BLaER1 treated with 17β-estradiol and CSF1 and Interleukin-3, amounts not matched to agents 10 nM and 100 nM (cell line): ENCODE data around the gene DAPK2.

Source experiments
- H3K27ac ChIP-seq, 11 experiments: shearing (Covaris generic); formaldehyde crosslinking; 2 replicates each; pipeline ENCODE4 v1.8.1; 2022
- H3K27me3 ChIP-seq, 11 experiments: shearing (Covaris generic); formaldehyde crosslinking; 2 replicates each; pipeline ENCODE4 v1.8.1; 2022
- H3K36me3 ChIP-seq, 11 experiments: shearing (Covaris generic); formaldehyde crosslinking; 2 replicates each; pipeline ENCODE4 v1.8.1; 2022
- H3K4me1 ChIP-seq, 10 experiments: shearing (Covaris generic); formaldehyde crosslinking; 2 replicates each; pipeline ENCODE4 v1.8.1; 2022
- H3K4me2 ChIP-seq, 11 experiments: shearing (Covaris generic); formaldehyde crosslinking; 2 replicates each; pipeline ENCODE4 v1.8.1; 2022
- H3K4me3 ChIP-seq, 10 experiments: shearing (Covaris generic); formaldehyde crosslinking; 2 replicates each; pipeline ENCODE4 v1.8.1; 2022
- H3K9ac ChIP-seq, 11 experiments: shearing (Covaris generic); formaldehyde crosslinking; 2 replicates each; pipeline ENCODE4 v1.8.1; 2022
- H3K9me3 ChIP-seq, 11 experiments: shearing (Covaris generic); formaldehyde crosslinking; replicated peaks in 1 of 11; 2 replicates each; pipeline ENCODE4 v1.8.1; 2022
- H4K20me1 ChIP-seq, 11 experiments: shearing (Covaris generic); formaldehyde crosslinking; 2 replicates each; pipeline ENCODE4 v1.8.1; 2022
- Cebpa-rat ChIP-seq, 11 experiments: shearing (Covaris generic); IDR thresholded peaks; 2 replicates each; pipeline ENCODE4 v1.8.1; 2022

Gene DAPK2

DNA sequence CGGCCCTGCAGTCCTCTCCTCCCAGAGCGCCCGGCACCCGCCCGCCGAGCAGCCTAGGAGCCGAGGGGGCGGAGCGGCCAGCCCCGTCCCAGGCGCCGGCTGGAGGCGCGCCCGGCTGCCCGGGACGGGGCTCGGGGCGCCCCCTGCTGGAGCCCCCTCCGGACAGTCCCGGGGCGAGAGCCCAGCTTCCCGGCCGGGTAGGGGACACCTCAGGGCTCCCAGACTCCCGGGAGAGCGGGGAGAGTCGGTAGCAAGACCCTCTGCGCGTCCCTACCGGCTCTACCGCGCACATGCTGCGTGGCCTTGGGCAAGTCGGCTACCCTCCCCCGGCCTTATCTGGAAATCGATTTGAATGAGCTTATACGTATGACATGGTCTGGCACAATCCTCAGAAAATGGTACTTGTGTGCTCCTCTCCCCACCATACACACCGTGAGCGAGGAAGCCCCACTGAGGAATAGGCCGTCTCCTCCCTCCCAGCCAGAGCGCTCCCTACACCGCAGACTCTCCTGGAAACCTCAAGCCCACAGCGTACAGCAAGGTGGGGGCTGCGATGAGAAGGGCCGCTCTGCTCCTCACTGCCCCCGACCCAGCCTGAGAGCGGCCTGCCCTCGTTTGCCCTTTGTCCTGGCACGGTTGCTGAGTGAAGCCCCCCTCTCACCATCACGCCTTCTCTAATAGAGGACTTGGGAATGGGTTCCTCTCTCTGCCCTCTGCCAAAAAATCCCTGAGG, at the start of gene DAPK2:
TSS of gene DAPK2 (minus strand) at position 65 of the 733 bp plus-strand sequence. CDS start 6,224 bp downstream, outside the sequence.
- H3K9ac ChIP-seq = peak within 1 kb of the TSS in 9 of 11 experiments; percentile 31 to 64 (median 50); a peak in 16 of 22 replicates
- H3K4me3 ChIP-seq = peak within 1 kb of the TSS; percentile 51 to 69 (median 58)
- H3K4me2 ChIP-seq = peak within 1 kb of the TSS; percentile 79 to 90 (median 85)
- peaks cover 0 to 51% (median 0%) of the 10 kb centered on the region in 11 experiments; a peak in 6 of 22 replicates for H4K20me1 ChIP-seq
- TF ChIP-seq Cebpa-rat (IDR thresholded peaks at IDR 0.05) = no peak
- H3K36me3 ChIP-seq = no peaks in the 10 kb centered on the region
- no peak within 1 kb of the TSS for H3K27ac ChIP-seq
- H3K27me3 ChIP-seq = peaks cover 23 to 82% (median 32%) of the 10 kb centered on the region in 11 experiments
- H3K4me1 ChIP-seq = peaks cover 27 to 56% (median 39%) of the 10 kb centered on the region in 10 experiments
- no peaks in the 10 kb centered on the region for H3K9me3 ChIP-seq

DNA sequence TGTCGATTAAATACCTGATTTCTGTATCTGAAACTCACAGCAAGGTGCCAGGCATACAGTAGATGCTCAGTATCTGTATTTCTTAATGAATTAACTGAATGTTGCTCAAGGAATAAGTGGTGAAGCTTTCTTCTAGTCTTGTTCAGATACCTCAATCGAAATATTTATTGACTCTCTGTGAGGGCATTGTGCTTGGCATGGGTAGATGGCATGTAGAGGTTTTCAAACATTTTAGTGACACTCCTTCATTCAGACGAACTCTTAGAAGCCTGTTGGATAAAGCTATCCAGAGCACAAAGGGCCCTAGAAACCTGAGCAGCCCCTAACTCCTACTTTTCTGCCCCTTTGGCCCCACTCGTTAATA, 49.1 kb upstream of the DAPK2 start:
- Histone ChIP-seq H3K9ac (peak overlapping the region in 10 of 11 experiments; percentile 3 to 96 (median 94); a peak in 17 of 22 replicates), H4K20me1 (peaks cover 12 to 46% (median 43%) of the 10 kb centered on the region in 11 experiments; a peak in 19 of 22 replicates), H3K9me3 (no peaks in the 10 kb centered on the region), H3K36me3 (peaks cover 0 to 23% (median 12%) of the 10 kb centered on the region in 11 experiments; a peak in 11 of 22 replicates), H3K4me2 (peak overlapping the region; percentile 82 to 96 (median 87)), H3K4me1 (peaks cover 67 to 77% (median 72%) of the 10 kb centered on the region in 10 experiments), H3K27ac (peak overlapping the region in 10 of 11 experiments; percentile 2 to 95 (median 89); a peak in 16 of 22 replicates), H3K27me3 (no peaks in the 10 kb centered on the region), H3K4me3 (peak overlapping the region; percentile 87 to 98 (median 96); a peak in 15 of 20 replicates)
- no peak for TF ChIP-seq Cebpa-rat (IDR thresholded peaks at IDR 0.05)

DNA sequence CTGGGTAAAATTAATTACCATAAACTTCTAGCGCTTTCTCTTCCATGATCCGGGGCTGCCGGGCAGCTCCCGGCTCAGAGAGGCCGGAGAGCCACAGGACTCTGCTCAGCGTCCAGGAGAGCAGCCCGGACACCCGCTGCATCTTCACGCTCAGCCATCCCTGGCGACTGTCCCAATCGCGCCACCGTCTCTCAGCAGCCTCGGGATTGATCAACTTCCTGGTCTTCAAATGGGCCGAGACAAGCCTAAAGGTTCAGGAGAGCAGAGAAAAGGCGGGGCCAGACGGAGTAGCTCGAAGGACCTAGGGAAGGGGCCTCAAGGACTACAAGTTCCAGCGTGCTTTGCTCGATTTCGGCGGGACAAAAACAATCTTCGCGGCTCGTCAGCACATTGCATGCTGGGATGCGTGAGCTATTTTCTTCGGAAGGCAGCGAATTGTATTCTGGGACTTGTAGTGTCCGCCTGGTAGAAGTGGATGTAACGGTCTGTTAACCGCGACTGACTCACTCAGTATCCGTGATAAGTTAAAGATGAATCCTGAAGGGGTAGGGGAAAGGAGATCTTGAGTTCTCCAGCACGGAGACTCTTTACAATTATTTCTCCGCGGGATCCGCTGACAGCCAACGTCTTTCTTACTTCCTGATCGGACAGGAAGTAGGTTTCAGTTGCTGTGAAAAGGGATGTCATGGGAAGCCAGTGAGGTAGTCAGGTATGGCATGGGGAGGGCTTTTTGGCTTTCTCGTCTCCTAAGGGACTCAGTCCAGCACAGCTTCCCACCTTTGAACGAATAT, 47.5 kb upstream of the DAPK2 start, which contains the start of gene CIAO2A:
TSS of gene CIAO2A (minus strand) at position 212 of the 791 bp plus-strand sequence. CDS start at position 142, 70 bp downstream.
- H4K20me1 ChIP-seq = peaks cover 12 to 45% (median 34%) of the 10 kb centered on the region in 11 experiments; a peak in 19 of 22 replicates
- H3K27ac ChIP-seq = peak within 1 kb of the TSS; percentile 86 to 95 (median 94)
- peaks cover 66 to 79% (median 76%) of the 10 kb centered on the region in 10 experiments for H3K4me1 ChIP-seq
- no peaks in the 10 kb centered on the region for H3K27me3 ChIP-seq
- H3K4me2 ChIP-seq = peak within 1 kb of the TSS; percentile 83 to 97 (median 90)
- no peak for TF ChIP-seq Cebpa-rat (IDR thresholded peaks at IDR 0.05)
- peak within 1 kb of the TSS; percentile 72 to 87 (median 81) for H3K4me3 ChIP-seq
- peak within 1 kb of the TSS; percentile 85 to 95 (median 92) for H3K9ac ChIP-seq
- H3K9me3 ChIP-seq = no peaks in the 10 kb centered on the region
- H3K36me3 ChIP-seq = peaks cover 0 to 17% (median 11%) of the 10 kb centered on the region in 11 experiments; a peak in 18 of 22 replicates

DNA sequence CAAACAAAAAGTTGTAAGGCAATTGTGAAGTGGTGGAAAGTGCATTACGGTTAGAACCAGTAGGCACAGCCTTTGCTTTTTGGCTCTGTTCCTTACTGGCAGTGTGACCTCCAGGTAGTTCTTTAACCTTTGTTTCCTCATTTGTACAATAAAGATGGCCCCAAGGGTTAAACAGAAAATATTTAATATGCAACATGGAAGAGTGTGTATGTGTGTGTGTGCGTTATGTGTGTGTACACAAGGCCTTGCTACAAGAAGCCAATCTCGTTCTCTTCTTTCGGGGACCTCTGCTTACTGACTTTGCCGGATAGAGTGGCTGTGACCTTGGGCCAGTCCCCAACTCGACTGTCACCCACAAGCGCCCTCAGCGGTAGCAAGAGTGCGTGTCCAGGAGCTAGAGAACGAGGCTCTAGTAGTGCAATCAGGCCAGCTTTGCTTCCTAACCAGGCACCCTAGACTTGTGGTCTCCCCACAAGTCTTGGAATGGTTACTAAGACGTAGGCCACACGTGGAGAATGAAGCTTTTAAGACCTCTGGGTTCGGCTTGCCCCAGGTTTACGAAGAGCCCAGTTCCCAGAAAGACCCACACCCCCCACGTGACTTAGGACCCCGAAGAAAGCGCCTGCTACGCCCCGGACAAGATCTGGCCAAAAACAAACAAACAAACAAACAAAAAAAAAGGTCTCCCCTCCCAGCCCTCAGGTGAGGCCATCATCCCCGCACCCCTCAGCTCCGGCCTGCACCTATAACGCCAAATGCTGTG, 46.8 kb upstream of the DAPK2 start:
- Histone ChIP-seq H3K36me3 (peaks cover 7 to 17% (median 14%) of the 10 kb centered on the region in 11 experiments), H3K9ac (peak overlapping the region; percentile 85 to 95 (median 92)), H3K4me3 (peak overlapping the region; percentile 72 to 87 (median 81)), H3K4me1 (peaks cover 66 to 72% (median 70%) of the 10 kb centered on the region in 10 experiments), H3K27ac (peak overlapping the region; percentile 86 to 95 (median 94)), H3K9me3 (peaks cover 0 to 3% (median 2%) of the 10 kb centered on the region in 11 experiments; a peak in 7 of 22 replicates), H3K4me2 (peak overlapping the region; percentile 77 to 97 (median 90)), H4K20me1 (peaks cover 12 to 38% (median 27%) of the 10 kb centered on the region in 11 experiments; a peak in 19 of 22 replicates), H3K27me3 (no peaks in the 10 kb centered on the region)
- no peak for TF ChIP-seq Cebpa-rat (IDR thresholded peaks at IDR 0.05)

DNA sequence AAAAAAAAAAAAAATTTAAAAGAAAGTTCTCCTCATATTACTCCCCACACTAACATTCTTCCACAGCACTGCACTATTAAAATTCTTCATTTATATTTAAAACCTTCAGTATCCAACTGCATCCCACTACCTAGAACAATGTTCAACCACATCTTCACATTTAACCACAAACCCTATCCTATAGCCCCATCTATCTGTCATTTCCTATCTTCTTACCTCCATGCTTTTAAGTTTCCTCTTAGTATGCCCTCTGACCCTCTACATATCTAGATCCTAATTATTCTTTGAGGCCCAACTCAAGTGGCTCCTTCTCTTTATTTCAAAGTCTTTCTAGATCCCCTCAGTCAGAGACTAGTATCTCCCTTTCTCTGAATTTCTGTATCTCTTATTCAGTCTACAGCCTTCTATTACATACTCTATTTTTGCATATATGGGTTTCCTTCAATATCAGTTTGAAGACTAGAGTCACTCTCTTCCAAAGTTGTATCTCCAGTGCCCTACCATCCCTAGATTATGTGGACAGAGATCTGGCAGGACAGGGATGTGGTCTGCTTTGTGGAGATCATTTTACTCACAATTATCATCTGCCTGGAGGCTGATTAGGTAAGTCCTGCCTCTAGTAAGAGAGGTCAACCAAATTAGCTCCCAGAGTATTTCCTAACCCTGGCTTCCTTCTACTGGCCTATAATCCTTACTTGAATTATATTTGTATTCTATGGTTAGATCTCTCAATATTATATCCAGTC, 46.0 kb upstream of the DAPK2 start:
- no peaks in the 10 kb centered on the region for H3K27me3 ChIP-seq
- H3K36me3 ChIP-seq = peaks cover 14 to 23% (median 21%) of the 10 kb centered on the region in 11 experiments
- peak overlapping the region; percentile 86 to 95 (median 94); a peak in 20 of 22 replicates for H3K27ac ChIP-seq
- H3K4me1 ChIP-seq = peaks cover 60 to 64% (median 62%) of the 10 kb centered on the region in 10 experiments
- H3K4me3 ChIP-seq = peak overlapping the region; percentile 72 to 87 (median 81)
- H3K4me2 ChIP-seq = peak overlapping the region; percentile 77 to 97 (median 90)
- H3K9me3 ChIP-seq = peaks cover 0 to 6% (median 5%) of the 10 kb centered on the region in 11 experiments; a peak in 7 of 22 replicates
- TF ChIP-seq Cebpa-rat (IDR thresholded peaks at IDR 0.05) = no peak
- H4K20me1 ChIP-seq = peaks cover 11 to 31% (median 19%) of the 10 kb centered on the region in 11 experiments; a peak in 19 of 22 replicates
- peak overlapping the region; percentile 85 to 95 (median 92) for H3K9ac ChIP-seq

DNA sequence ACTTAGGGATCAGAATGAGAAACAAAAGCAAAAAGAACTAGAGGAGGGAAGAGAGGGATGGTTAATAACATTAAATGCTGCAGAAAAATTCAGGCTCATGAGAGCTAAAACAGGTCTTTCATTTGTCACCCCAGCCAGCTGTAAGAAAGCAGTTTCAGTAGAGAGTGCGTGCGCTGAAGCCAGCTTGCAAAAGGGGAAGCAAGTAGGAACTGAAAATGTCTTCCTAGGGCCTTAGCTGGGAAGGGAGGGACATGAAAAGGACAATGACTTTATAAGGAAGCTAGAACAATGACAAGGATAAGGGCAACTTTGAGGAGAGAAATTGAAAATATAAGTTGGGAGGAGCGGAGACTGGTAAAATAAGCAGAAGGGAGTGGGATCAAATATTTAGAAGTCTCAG, 44.2 kb upstream of the DAPK2 start:
- Histone ChIP-seq H3K9ac (peak overlapping the region in 10 of 11 experiments; percentile 3 to 90 (median 60); a peak in 16 of 22 replicates), H3K27me3 (no peaks in the 10 kb centered on the region), H3K4me1 (peaks cover 54 to 64% (median 57%) of the 10 kb centered on the region in 10 experiments), H3K27ac (peak overlapping the region in 10 of 11 experiments; percentile 1 to 94 (median 74); a peak in 19 of 22 replicates), H3K9me3 (peaks cover 0 to 6% (median 5%) of the 10 kb centered on the region in 11 experiments; a peak in 7 of 22 replicates), H3K4me2 (peak overlapping the region; percentile 50 to 97 (median 88)), H3K36me3 (peaks cover 31 to 41% (median 38%) of the 10 kb centered on the region in 11 experiments), H4K20me1 (peaks cover 0 to 18% (median 7%) of the 10 kb centered on the region in 11 experiments; a peak in 10 of 22 replicates), H3K4me3 (peak overlapping the region in 5 of 10 experiments; percentile 6 to 52 (median 29); a peak in 3 of 20 replicates)
- no peak for TF ChIP-seq Cebpa-rat (IDR thresholded peaks at IDR 0.05)
